NCI-H1092 treated with DMSO at 0.1 percent for 48 hours (cell line): ENCODE results near the gene TBATA.
A peak's percentile ranks its signal among the peaks of the same experiment; 100 is the strongest.

Experiments
- DNase-seq: peaks from one replicate; lab custom pipeline; 2025; lab: John Stamatoyannopoulos, UW

Gene TBATA

DNA sequence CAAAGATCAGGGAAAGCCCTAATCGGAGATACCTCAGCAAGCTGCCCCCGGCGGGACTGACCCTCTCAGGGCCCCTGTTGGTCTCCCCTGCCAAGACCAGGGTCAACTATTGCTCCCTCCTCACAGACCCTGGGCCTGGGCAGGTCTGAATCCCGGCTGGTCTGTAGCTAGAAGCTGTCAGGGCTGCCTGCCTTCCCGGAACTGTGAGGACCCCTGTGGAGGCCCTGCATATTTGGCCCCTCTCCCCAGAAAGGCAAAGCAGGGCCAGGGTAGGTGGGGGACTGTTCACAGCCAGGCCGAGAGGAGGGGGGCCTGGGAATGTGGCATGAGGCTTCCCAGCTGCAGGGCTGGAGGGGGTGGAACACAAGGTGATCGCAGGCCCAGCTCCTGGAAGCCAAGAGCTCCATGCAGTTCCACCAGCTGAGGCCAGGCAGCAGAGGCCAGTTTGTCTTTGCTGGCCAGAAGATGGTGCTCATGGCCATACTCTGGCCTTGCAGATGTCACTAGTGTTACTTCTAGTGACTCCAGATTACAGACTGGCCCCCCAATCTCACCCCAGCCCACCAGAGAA, 24.1 kb downstream of the TBATA start:
- DNase-seq, result no peak

DNA sequence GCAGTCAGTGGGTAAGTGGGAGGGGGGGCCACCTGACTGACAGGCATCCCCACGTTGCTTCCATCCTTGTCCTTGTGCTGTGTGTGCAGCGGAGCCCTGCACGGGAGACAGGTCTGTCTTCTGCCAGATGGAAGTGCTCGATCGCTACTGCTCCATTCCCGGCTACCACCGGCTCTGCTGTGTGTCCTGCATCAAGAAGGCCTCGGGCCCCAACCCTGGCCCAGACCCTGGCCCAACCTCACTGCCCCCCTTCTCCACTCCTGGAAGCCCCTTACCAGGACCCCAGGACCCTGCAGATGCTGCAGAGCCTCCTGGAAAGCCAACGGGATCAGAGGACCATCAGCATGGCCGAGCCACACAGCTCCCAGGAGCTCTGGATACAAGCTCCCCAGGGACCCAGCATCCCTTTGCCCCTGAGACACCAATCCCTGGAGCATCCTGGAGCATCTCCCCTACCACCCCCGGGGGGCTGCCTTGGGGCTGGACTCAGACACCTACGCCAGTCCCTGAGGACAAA, 24.8 kb downstream of the TBATA start:
- DNase-seq, result no peak

DNA sequence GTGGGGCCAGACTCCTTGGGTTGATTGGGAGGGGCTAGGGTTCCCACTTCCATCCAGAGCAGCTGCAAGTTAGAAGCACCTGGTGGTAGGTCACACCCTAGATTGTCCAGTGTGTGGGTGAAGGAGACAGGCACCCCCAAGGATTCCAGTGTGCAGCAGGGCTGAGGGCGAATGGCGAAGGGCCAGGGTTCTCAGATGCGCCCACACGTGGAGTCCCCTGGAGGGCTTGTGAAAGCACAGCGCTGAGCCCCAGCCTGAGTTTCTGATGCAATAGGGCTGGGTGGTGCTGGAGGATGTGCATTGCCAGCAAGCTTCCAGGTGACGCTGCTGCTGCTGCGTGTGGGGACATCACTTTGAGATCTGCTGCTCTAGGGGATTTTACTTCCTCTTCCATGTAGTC, 25.4 kb downstream of the TBATA start:
- DNase-seq, result no peak

DNA sequence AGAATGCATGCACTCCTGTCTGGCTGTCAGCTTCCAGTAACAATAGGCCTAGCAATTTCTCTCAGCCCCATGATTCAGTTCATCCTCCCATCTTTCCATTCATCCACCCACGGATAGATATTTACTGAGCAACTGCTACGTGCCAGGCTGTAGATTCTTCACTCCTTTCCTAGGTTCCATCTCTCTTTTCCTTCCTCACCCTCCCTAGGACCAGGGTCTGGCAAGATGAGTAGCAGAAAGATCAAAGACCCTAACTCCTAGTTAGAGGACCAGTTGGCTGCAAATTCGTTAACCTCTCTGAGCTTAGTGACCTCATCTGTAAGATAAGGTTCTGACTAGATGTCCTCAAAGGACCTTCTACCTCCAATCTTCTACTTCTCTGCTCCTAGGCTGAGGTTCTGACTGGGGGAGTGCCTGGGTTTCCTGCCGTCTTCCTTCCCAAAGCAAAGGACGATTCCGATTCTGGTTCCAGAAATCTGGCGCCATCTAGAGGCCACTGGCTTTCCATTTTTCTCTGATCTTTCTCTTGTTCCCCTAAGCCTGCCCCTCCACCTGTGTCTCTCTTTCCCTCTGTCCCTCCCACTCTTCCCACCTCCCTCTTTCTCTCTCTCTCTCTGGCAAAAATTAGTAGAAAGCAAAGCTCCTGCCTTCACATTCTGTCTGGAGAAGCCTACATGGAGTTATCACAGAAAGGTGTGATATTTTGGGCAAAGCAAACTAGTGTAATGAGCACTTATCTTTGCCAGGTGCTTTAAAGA, 26.2 kb downstream of the TBATA start:
- DNase-seq, result peak; percentile 46

DNA sequence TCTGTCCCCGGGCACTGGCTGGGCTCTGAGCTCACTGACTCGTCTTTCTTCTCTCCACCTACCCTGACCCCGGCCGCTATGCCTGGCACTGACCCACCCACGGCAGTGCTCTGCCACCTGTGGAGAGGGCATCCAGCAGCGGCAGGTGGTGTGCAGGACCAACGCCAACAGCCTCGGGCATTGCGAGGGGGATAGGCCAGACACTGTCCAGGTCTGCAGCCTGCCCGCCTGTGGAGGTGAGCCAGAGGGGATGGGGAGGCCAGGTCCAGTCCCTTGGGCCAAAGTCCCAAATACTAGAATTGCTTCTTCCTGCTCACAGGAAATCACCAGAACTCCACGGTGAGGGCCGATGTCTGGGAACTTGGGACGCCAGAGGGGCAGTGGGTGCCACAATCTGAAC, 27.3 kb downstream of the TBATA start:
- DNase-seq, result no peak

DNA sequence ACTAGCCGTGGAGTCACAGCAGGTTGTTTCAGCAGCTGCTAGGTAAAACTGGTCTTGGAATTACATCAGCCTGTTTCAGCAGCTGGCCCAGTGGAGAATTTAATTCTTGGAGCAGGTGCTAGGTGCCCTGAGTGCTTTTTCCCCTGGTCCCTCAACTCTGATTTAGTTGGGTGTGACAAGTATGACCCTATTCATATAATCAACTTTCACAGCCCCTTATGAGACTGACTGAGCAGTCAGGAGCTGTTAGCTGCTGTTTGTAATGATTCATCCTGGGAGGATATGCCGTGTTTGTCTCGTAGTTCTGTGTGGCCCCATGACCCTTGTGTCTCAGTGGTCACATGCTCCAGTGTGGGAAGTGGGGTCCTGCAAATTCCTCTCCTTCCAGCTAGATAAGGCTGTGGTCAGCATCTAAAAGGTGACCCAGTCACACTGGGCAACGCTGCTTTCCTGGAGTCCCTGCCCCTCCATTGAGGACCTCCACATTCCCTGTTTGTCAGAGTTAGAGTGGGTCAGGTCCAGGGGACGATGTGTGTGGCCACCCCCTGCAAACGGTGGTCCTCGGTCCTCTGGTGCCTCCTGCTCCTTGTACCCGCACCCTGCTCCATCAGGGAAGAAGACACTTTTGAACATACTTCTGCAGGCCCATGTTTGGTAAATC, 28.3 kb downstream of the TBATA start:
- no peak for DNase-seq

DNA sequence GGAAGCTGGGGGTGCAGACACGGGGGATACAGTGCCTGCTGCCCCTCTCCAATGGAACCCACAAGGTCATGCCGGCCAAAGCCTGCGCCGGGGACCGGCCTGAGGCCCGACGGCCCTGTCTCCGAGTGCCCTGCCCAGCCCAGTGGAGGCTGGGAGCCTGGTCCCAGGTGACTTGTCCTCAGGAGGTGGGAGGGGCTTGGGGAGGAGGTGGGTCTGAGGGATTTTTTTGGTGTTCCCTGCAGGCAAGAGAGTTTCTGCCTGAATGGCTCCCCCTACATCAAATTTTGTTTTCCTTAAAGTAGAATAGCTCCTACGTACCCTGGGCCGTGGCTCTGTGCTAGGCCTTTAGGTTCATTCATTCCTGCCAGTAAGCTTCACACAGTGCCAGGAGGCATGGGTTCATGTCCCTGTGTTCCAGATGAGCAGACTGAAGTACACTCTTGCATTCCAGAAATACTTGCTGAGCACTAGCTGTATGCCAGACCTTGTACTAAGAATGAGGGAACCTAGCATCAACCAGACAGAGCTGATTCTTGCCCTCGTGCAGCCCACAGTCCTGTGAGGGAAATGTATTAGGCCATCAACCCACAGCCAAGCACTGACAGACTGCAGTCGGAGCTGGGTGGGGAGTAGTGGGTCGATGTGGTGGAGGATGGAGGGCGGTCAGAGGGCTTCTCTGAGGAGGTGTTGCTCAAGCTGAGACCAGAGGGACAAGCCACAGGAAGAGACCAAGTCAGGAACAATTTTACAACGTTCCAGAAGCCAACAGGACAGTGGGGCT, 31.1 kb downstream of the TBATA start:
- no peak for DNase-seq

DNA sequence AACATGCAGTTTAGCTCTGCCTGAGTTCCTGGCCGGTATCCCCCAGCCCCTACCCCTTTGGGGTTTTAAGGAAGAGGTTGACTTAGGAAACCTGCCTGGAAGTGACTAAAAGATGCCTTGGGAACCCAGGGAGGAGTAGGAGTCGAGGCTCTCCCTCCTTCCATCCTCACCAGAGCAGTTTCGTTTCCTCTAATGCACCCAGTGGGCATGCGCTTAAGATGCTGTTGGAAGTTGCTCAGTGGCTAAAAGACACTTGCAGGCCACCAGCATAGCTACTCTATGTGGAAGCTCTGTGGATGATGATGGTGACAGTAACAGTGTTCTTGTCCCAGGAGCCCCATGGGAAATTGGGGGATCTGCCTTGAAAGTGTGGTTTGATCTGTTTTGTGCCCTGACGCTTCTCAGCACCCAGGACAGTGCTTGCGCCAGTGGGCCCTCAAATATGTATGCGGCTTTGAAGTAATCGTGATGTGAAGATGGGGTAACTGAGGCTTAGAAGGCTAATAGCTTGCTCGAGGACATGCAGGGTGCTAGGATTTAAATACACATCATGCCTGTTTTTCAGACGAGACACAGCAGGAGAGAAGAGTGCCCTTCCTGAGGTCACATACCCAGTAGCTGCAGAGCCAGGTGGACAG, 32.0 kb downstream of the TBATA start:
- DNase-seq, result no peak

DNA sequence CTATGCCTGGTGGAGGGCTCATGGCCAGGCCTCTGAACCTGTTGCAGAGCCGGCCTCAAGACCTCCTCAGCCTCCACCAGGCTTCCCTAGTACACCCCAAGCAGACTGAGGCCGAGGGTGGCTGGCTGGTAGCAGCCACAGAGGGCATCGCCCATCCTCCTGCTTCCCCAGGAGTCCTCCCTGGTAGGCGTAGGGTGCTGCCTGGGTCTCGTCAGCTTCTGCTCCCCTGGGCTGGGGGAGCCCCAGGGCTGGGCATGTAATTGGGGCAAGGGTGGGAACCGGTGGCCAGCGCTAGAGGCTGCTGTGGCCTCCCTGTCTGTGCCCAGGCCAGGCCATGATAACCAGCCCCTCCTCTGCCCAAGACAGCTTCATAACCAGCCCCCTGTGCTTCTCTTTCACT, 32.6 kb downstream of the TBATA start:
- DNase-seq, result no peak

DNA sequence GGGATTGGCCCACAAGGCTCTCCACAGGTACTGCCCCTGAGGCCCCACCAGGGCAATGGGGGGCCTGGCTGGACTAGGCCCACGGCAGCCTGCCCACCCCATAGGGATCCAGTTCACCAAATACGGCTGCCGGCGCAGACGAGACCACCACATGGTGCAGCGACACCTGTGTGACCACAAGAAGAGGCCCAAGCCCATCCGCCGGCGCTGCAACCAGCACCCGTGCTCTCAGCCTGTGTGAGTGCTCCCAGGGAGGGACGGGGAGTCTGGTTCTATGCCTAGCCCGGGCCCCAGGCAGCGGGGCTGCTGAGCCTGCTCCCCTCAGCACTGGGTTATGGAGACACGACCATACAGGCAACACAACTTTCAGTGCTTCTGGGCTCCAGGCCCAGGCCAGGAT, 33.2 kb downstream of the TBATA start:
- no peak for DNase-seq

DNA sequence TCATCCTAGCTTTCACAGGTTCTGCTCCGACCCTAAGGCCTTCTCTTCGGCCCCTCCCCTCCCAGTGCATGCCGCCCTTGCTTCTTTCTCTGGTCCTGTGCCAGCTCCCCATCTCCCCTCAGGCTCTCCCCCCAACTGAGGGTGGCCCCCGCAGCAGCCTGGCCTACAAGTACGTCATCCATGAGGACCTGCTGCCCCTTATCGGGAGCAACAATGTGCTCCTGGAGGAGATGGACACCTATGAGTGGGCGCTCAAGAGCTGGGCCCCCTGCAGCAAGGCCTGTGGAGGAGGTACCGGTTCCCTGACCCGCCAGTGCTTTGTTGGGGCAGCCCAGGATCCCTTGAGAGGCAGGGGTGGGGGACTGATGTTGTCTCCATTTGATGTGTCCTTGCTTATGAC, 33.8 kb downstream of the TBATA start:
- DNase-seq, result no peak

DNA sequence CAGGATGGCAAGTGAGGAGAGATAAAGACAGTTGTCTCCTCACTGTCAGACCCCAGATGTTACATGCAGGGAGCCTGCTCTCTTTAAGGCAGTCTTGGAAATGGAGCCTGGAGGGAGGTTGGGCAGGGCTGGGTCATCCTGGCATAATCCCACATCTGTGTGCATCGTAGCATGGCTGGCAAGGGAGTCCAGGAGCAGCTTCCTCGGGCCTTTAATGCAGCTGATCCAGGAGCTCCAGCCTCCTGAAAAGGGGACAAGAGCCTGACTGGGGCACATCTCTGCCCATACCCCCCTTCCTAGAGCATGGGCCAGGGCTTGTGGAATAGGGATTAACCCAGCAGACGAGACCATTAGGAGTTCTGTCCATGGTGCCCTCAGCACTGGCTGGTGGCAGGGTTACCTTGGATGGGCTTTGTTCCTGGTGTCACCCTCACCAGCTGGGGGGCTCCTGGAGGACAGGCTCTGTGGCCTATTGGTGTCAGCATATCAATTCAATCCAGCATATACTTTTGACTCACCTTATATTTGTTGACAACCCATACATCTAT, 34.9 kb downstream of the TBATA start:
- DNase-seq, result no peak

DNA sequence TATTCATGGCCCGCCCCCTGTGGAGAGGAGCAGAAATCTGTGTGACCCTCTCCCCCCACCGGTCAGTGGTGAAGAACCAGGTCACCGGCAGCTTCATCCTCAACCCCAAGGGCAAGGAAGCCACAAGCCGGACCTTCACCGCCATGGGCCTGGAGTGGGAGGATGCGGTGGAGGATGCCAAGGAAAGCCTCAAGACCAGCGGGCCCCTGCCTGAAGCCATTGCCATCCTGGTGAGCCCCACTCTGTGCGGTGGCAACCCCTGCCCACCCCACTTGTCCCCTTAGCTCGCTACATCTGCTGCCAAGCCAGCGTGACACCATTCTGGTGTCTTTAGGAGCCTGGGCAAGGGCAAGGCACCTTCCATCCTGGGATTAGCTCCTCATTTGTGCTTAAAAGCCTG, 35.4 kb downstream of the TBATA start:
- no peak for DNase-seq

DNA sequence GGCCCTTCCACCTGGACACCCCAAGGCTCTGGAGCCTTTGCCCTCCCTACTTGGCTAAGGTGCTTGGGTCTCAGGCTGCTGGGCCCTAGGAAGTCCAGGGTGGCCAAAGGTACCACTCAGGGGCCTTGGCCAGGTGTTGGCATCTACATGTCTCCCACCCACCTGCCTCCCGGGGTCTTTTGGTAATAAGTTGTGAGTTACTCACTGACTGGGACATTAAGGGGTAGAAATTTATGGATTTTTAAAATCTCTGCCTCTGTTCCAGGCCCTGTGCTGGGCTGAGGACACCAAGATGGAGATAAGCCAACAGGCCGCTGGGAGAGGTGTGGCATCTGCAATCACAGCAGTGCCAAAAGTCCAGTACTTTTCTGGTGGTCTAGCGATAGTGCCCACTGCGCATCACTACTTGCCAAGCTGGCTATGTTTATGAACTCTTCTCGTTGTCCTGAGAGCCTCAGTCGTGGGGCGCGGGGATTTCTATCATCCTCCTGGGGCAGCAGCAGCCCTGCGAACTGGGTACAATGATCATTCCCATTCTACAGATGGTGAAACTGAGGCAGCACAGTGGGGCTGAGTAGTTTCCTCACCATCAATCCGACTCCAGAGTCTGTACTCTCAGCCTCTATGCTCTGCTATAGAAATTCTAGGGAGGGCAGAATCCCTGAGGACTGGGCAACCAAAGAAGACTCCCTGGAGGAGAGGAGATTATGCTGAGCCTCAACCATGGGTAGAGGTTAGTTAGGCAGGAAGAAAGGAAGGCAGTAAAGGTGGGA, 36.2 kb downstream of the TBATA start:
- DNase-seq, result no peak

DNA sequence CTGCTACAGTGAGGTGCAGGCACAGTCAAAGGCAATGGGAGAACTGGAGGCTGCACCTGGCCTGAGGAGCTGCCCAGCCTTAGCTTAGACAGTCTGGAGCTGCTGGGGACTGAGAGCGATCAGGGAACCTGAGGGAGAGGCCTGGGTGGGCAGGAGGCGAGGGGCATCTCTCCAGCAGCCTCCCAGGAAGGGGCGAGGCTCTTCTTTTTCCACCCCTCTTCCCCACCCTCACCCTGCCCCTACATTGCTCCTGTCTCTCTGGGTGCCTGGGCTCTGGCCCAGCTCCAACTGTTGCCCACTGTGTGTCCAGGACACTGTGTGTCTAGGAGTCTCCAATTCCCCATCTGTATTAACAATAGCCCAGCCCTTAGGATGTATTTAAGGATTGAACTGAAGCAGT, 36.9 kb downstream of the TBATA start:
- no peak for DNase-seq

DNA sequence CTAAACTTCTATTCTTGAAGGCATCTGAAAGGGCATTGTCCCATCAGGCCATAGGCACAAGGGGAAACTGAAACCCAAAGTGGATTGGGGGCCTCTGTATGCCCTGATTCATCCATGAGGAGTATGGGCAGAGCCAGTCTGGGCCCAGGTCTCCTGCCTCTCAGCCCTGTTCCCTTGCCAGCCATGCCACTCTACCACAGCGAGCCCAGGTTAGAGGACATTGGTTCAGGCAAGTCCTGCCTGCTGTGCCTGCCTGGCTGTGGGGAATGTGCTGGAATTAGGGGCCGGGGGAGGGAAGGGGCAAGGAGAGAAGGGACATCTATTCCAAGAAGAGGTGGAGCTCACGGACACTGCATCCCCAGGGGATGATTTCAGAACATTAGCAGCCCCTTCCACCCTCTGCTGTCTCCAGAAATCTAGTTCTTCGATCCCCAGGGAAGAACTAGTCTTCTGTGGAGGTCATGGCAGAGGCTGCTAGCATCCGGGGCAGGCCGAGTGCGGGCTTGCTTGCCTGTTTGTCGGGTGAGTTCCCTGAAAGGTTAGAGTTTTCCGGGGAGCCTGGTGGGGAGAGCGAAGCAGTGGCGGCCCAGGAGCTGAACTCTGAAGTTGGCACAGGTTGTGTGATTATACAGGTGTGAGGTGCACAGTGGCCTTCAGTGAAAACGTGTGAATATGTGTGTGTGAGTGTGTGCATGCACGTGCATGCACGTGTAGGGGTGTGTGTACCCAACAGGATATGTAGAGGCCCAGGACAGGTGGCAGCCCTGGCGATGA, 37.8 kb downstream of the TBATA start:
- DNase-seq, result no peak

DNA sequence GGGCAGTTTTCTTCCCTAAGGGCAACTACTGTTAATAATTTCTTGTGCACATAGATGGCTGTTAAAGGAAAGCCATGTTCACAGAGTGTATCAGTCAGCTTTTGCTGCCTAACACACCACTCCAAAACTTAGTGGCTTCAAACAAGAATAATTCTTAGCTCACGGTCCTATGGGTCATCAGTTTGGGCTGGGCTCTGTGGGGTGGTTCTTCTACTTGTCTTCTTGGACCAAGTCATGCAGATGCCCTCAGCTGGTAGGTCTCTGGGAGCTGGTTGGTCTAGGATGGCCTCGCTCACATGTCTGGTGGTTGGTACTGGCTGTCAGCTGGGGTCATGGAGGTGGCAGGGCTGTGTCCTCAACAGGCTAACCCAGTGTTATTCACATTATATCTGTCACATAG, 39.6 kb downstream of the TBATA start:
- no peak for DNase-seq

DNA sequence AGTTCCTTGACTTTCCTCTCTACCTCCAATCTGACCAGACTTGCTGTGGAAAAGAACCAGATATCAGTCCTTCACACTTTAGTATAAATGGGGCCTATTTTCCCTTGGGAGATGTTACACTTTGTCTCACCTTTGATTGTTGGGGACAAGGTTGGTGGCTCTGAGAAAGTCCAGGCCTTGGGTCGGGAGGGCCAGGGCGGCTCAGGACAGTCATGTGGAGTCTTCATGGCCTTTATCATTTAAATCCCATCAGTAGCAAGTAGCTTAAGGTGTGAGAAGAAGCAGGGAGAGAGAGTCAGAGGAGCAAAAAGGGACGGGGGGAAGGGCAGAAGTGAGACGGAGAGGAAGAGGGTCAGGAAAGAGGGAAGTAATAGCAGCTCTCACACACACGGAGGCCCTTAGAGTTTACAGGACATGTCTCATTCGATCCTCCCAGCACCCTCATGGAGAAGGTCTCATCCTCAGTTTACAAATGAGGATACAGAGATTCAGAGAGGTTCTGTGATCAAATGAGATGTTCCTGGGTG, 40.5 kb downstream of the TBATA start:
- no peak for DNase-seq

DNA sequence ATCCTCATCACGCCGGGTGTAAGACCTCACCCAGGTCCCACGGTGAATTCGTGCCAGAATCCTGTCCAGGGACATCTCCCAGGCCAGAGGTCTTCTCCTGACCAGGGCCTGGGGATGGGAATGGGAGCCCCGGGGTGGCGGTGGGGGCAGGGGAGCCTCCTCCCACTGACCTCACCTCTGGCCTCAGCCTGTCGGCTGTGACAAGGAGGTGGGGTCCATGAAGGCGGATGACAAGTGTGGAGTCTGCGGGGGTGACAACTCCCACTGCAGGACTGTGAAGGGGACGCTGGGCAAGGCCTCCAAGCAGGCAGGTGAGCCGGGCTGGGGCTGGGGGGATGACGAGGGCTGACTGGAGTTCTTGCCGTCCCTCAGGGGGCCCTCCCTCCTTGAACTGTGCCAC, 41.3 kb downstream of the TBATA start:
- no peak for DNase-seq

DNA sequence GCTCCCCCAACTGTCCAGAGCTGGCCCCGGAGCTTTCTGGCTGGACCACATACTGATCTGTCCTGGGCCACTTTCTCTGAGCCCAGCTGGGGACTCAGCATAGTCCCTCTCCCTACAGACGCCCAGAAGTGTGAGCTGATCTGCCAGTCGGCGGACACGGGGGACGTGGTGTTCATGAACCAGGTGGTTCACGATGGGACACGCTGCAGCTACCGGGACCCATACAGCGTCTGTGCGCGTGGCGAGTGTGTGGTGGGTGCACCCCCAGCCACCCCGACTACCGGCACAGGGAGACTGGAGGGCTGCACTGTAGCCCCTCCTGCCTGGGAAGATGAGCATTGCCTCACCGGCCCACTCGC, 41.8 kb downstream of the TBATA start:
- DNase-seq, result no peak
